ENCODE measurements around the gene CYP27C1. TPM values are rescaled to one million over a fixed set of nuclear protein-coding genes. Genes with fewer than 3 reads are reported as not detected.

Gene CYP27C1
- total RNA-seq, 2 experiments from 2014 or later: not detected

DNA sequence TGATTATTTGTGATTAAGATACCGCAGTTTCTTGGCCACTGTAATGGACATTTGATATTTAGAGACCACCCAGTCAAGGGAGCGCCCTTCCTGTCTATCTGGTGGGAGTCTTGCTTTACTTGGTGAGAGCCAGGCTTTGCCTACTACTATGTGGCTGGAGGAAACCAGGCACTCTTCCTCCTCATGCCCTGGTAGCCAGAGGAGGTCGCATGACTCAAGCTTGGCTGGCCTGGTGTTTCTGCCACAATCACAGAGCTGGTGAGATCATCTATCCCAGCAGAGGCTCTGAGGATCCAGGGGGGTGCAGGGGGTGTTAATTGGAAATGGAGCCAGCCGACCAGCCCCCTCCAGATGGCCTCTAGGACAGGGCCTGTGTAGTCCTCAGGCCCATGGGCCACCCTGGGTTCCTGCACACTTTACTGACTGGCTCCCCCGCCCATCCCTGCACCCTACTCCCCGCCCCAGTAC is 66.4 kb downstream of the CYP27C1 start:
- no peaks in the 10 kb centered on the region for H3K27me3 Mint-ChIP-seq
- ChIA-PET CTCF (no interaction called here), POLR2A (no interaction called here)
- H3K27ac Mint-ChIP-seq: no peak overlapping the region
- intact Hi-C loops (cut with DNase I, micrococcal nuclease): no loop called here
- no peaks in the 10 kb centered on the region for H3K27me3 ChIP-seq (ENCODE audit: control insufficient read depth in 1 of 2, insufficient read depth in 2 of 2, low read length in 2 of 2)
- no peaks in the 10 kb centered on the region for H3K36me3 ChIP-seq (ENCODE audit: insufficient read depth, low read length)
- no peaks in the 10 kb centered on the region for H3K9me3 ChIP-seq (ENCODE audit: control insufficient read depth in 1 of 2, insufficient read depth in 1 of 2, low read length in 2 of 2)
- no peak overlapping the region for H3K4me3 ChIP-seq (ENCODE audit: low read length)
- TF ChIP-seq, protein P1, sequence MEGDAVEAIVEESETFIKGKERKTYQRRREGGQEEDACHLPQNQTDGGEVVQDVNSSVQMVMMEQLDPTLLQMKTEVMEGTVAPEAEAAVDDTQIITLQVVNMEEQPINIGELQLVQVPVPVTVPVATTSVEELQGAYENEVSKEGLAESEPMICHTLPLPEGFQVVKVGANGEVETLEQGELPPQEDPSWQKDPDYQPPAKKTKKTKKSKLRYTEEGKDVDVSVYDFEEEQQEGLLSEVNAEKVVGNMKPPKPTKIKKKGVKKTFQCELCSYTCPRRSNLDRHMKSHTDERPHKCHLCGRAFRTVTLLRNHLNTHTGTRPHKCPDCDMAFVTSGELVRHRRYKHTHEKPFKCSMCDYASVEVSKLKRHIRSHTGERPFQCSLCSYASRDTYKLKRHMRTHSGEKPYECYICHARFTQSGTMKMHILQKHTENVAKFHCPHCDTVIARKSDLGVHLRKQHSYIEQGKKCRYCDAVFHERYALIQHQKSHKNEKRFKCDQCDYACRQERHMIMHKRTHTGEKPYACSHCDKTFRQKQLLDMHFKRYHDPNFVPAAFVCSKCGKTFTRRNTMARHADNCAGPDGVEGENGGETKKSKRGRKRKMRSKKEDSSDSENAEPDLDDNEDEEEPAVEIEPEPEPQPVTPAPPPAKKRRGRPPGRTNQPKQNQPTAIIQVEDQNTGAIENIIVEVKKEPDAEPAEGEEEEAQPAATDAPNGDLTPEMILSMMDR (IDR thresholded peaks at IDR 0.05): no peak
- H3K4me3 Mint-ChIP-seq: no peak overlapping the region
- H3K27ac ChIP-seq (ENCODE audit: low read depth in 1 of 2, low read length in 2 of 2): no peak overlapping the region
- ATAC-seq (ENCODE audit: poor library complexity): no peak
- no peaks in the 10 kb centered on the region for H3K36me3 Mint-ChIP-seq (ENCODE audit: low read depth)
- H3K9me3 Mint-ChIP-seq: no peaks in the 10 kb centered on the region
- H3K4me1 ChIP-seq (ENCODE audit: insufficient read depth, low read length): no peaks in the 10 kb centered on the region
- DNase-seq: no peak
- H3K4me1 Mint-ChIP-seq (ENCODE audit: low read depth): no peaks in the 10 kb centered on the region

DNA sequence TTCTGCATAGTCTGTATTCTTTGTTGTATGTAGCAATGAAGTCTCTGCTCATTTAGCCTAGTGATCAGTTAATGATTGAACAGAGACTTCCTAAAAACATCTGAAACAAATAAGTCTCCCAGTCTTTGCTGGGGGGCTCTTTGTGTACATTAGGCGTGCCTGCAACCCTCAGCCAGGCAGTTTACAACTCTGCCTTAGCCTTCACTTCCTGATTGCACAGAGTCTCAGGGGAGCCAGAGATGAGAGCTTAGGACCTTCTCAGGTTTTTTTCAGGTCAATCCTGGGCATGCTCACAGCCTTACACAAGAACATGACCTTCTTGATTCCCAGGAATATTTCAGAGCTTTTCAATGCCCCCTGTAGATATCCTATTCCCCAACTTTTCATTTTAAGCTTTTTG is 69.1 kb downstream of the CYP27C1 start:
- CTCF ChIA-PET: no interaction called here
- POLR2A ChIA-PET: no interaction called here
- H3K27me3 ChIP-seq (ENCODE audit: control insufficient read depth in 1 of 2, insufficient read depth in 2 of 2, low read length in 2 of 2): no peaks in the 10 kb centered on the region
- no peaks in the 10 kb centered on the region for H3K4me1 ChIP-seq (ENCODE audit: insufficient read depth, low read length)
- no peaks in the 10 kb centered on the region for H3K9me3 ChIP-seq (ENCODE audit: control insufficient read depth in 1 of 2, insufficient read depth in 1 of 2, low read length in 2 of 2)
- Mint-ChIP-seq H3K9me3 (no peaks in the 10 kb centered on the region), H3K27me3 (no peaks in the 10 kb centered on the region), H3K36me3 (ENCODE audit: low read depth) (no peaks in the 10 kb centered on the region), H3K4me1 (ENCODE audit: low read depth) (no peaks in the 10 kb centered on the region), H3K4me3 (no peak overlapping the region), H3K27ac (no peak overlapping the region)
- ATAC-seq (ENCODE audit: poor library complexity) (no peak), DNase-seq (no peak)
- intact Hi-C loops (cut with DNase I, micrococcal nuclease): no loop called here
- H3K27ac ChIP-seq (ENCODE audit: low read depth in 1 of 2, low read length in 2 of 2): no peak overlapping the region
- TF ChIP-seq, protein P1 (IDR thresholded peaks at IDR 0.05): no peak
- no peaks in the 10 kb centered on the region for H3K36me3 ChIP-seq (ENCODE audit: insufficient read depth, low read length)
- no peak overlapping the region for H3K4me3 ChIP-seq (ENCODE audit: low read length)

DNA sequence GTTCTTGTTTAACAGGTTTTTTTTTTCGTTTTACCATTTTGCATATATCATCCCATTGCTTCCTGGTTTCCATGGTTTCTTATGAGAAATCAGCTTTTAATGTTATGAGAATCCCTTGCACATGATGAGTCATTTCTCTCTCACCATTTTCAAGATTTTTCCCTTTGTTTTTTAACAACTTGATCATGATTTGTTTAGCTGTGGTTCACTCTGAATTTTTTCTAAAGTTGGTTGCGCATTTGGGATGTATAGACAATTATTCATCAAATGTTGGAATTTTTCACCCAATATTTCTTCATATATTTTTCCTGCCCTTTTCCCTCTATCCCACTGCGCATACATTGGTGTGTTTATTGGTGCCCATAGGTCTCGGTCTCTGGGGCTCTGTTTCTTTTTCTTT is 70.7 kb downstream of the CYP27C1 start:
- H3K36me3 Mint-ChIP-seq (ENCODE audit: low read depth): no peaks in the 10 kb centered on the region
- H3K27ac ChIP-seq (ENCODE audit: low read depth in 1 of 2, low read length in 2 of 2): no peak overlapping the region
- TF ChIP-seq, protein P1 (IDR thresholded peaks at IDR 0.05): no peak
- H3K27ac Mint-ChIP-seq: no peak overlapping the region
- H3K4me3 Mint-ChIP-seq: no peak overlapping the region
- no peak for DNase-seq
- ChIA-PET CTCF (interaction anchor here (0.7 kb wide), 1 partner anchor 18 kb away, joined by 3 read pairs; no protein-coding TSS in a partner anchor), POLR2A (no interaction called here)
- intact Hi-C loops (cut with DNase I, micrococcal nuclease): loop anchor here in 1 of 2 experiments (10.0 kb wide), 1 partner anchor 85 kb away; no protein-coding TSS in a partner anchor
- no peaks in the 10 kb centered on the region for H3K27me3 ChIP-seq (ENCODE audit: control insufficient read depth in 1 of 2, insufficient read depth in 2 of 2, low read length in 2 of 2)
- H3K4me3 ChIP-seq (ENCODE audit: low read length): no peak overlapping the region
- H3K36me3 ChIP-seq (ENCODE audit: insufficient read depth, low read length): no peaks in the 10 kb centered on the region
- H3K4me1 ChIP-seq (ENCODE audit: insufficient read depth, low read length): no peaks in the 10 kb centered on the region
- no peaks in the 10 kb centered on the region for H3K9me3 Mint-ChIP-seq
- no peaks in the 10 kb centered on the region for H3K27me3 Mint-ChIP-seq
- no peaks in the 10 kb centered on the region for H3K9me3 ChIP-seq (ENCODE audit: control insufficient read depth in 1 of 2, insufficient read depth in 1 of 2, low read length in 2 of 2)
- no peaks in the 10 kb centered on the region for H3K4me1 Mint-ChIP-seq (ENCODE audit: low read depth)
- ATAC-seq (ENCODE audit: poor library complexity): no peak

All from CD4-positive, alpha-beta T cell (primary cell).